ENCODE results near the gene TP53AIP1.

TP53AIP1 gene

DNA sequence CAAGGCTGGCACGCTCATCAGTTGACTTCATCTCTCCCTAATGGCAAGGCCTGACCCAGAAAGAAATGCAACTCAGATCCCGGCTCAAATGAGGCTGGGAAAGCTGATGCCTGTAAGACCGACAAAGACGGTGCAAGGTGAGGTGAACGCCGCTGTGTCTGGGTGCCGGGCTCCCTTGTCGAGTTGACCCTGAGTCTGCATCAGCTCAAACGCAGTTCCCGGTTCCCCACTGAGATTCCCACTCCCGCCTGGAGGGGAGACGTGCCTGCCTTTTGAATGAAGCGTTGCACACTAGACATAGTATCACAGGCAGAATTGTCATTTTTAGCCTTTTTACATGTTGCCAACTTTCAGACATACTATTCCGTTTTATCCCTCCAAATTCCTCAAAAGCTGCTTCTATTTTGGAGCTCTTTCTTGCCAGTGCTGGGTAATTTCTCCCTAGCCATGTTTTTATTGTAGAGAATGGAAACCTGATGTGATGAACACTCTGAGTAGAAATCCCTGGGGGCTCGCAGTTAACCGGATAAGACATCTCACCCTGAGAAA lies 831 bp upstream of the TP53AIP1 start:
- no peak for DNase-seq (ENCODE audit: low read depth)
- TF ChIP-seq, protein P1, sequence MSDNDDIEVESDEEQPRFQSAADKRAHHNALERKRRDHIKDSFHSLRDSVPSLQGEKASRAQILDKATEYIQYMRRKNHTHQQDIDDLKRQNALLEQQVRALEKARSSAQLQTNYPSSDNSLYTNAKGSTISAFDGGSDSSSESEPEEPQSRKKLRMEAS (IDR thresholded peaks at IDR 0.05; ENCODE audit: low read depth, low read length) = no peak
- TF ChIP-seq MYC (IDR thresholded peaks at IDR 0.05; ENCODE audit: low read depth, low read length) (no peak), POLR2A (IDR thresholded peaks at IDR 0.05; ENCODE audit: extremely low read depth, insufficient read length) (no peak)
- TF ChIP-seq, protein P2, sequence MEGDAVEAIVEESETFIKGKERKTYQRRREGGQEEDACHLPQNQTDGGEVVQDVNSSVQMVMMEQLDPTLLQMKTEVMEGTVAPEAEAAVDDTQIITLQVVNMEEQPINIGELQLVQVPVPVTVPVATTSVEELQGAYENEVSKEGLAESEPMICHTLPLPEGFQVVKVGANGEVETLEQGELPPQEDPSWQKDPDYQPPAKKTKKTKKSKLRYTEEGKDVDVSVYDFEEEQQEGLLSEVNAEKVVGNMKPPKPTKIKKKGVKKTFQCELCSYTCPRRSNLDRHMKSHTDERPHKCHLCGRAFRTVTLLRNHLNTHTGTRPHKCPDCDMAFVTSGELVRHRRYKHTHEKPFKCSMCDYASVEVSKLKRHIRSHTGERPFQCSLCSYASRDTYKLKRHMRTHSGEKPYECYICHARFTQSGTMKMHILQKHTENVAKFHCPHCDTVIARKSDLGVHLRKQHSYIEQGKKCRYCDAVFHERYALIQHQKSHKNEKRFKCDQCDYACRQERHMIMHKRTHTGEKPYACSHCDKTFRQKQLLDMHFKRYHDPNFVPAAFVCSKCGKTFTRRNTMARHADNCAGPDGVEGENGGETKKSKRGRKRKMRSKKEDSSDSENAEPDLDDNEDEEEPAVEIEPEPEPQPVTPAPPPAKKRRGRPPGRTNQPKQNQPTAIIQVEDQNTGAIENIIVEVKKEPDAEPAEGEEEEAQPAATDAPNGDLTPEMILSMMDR (IDR thresholded peaks at IDR 0.05; ENCODE audit: low read depth, low read length) = no peak

DNA sequence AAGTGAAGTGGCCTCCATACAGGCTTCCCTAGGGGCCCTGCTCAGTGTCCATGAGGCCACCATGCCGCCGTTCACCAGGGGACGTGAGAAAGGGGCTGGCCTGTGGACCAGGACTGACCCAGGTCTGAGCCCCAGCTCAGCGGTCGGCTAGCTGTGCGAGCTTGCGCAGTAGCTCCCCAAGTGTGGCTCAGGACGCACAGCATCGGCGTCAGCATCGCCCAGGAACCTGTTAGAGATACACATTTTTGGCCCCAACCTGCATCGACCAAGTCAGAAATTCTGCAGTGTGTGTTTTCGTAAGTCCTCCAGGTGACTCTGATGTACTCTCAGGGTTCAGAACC lies 429 bp downstream of the TP53AIP1 start:
- no peak for TF ChIP-seq POLR2A (IDR thresholded peaks at IDR 0.05; ENCODE audit: extremely low read depth, insufficient read length)
- no peak for TF ChIP-seq MYC (IDR thresholded peaks at IDR 0.05; ENCODE audit: low read depth, low read length)
- TF ChIP-seq, protein P2 (IDR thresholded peaks at IDR 0.05; ENCODE audit: low read depth, low read length) = no peak
- TF ChIP-seq, protein P1 (IDR thresholded peaks at IDR 0.05; ENCODE audit: low read depth, low read length) = no peak

More for the DNA sequence above, 831 bp upstream of the TP53AIP1 start:
- no peak overlapping the region for H3K4me3 ChIP-seq (ENCODE audit: low read depth, low read length)

DNA sequence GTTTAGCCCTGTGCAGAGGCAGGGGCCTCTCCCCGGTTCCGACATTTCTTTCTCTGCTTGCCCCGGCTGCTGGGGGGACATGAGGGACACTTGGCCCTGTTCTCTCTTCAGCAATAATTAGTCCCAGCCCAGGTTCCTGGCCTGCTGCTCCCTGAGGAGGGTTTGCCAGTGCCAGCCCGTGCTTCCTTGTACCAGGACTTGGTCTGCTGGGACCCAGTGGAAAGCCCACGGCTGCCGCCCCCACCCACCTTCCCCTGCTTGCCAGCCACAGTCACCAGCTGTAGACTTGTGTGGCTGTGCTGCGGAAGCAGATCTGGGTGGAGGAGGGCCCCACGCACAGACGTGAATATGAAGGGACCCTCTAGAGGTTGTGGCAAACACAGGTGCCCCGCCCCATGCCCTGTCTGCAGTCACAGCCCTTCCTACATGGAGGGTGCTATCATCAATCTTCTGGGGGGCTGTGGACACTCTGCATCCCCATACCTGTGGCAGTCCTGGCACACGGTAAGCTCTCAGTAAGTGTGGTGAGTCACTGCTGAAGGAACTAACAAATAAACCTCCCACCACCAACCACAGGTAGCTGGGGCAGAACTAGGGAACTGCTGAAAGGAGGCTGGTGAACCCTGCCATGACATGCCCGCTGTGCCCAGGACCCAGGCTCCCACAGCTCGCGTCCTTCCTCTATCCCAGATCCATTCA lies 949 bp downstream of the TP53AIP1 start:
- no peak for DNase-seq (ENCODE audit: low read depth)
- H3K4me3 ChIP-seq (ENCODE audit: low read depth, low read length) = no peak overlapping the region
- TF ChIP-seq MYC (IDR thresholded peaks at IDR 0.05; ENCODE audit: low read depth, low read length) (no peak), POLR2A (IDR thresholded peaks at IDR 0.05; ENCODE audit: extremely low read depth, insufficient read length) (no peak)
- TF ChIP-seq, protein P2 (IDR thresholded peaks at IDR 0.05; ENCODE audit: low read depth, low read length) = no peak
- TF ChIP-seq, protein P1 (IDR thresholded peaks at IDR 0.05; ENCODE audit: low read depth, low read length) = no peak

More for the DNA sequence above, 429 bp downstream of the TP53AIP1 start:
- no peak overlapping the region for H3K4me3 ChIP-seq (ENCODE audit: low read depth, low read length)
- DNase-seq (ENCODE audit: low read depth) = no peak

DNA sequence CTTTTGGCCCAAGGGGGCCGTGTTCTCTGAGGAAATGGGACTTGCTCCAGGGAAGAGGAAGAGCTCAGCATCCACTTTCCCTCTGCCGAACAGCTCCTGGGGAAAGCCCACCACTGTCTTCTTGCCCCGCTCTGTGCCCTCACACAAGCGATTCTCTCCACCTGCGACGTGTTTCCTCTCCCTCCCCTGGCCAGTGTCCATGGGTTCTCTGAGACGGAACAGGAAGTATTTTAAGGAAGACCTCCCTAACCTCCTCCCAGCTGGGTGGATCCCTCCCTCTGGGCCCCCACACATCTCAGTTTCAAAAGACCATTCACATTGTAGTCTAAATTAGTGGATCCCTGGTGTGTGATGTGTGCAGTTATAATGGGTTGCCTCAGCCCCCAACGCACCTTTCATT lies 1.6 kb downstream of the TP53AIP1 start:
- TF ChIP-seq, protein P2 (IDR thresholded peaks at IDR 0.05; ENCODE audit: low read depth, low read length) = no peak
- TF ChIP-seq MYC (IDR thresholded peaks at IDR 0.05; ENCODE audit: low read depth, low read length) = no peak
- no peak for DNase-seq (ENCODE audit: low read depth)
- no peak overlapping the region for H3K4me3 ChIP-seq (ENCODE audit: low read depth, low read length)

DNA sequence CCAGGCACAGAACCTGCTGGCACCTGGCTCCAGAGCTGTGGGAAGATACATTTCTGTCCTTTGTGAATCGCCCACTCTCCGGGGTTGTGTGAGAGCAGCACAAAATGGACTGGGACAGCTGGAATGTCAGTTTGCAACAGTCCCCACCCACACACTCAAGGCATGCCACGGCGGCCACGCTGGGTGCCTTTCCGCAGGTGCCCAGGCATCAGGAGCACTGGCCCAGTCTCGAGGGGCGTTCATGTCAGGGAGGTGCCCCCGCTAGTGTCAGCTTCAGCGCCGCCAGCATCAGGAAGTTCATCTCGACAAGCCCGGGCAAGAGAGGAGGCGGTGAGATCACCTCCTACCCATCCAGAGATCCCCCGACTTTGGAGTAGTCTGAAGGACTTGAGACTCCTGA lies 2.1 kb downstream of the TP53AIP1 start:
- H3K4me3 ChIP-seq (ENCODE audit: low read depth, low read length) = no peak overlapping the region
- TF ChIP-seq, protein P2 (IDR thresholded peaks at IDR 0.05; ENCODE audit: low read depth, low read length) = no peak
- no peak for TF ChIP-seq MYC (IDR thresholded peaks at IDR 0.05; ENCODE audit: low read depth, low read length)
- TF ChIP-seq, protein P1 (IDR thresholded peaks at IDR 0.05; ENCODE audit: low read depth, low read length) = no peak
- TF ChIP-seq POLR2A (IDR thresholded peaks at IDR 0.05; ENCODE audit: extremely low read depth, insufficient read length) = no peak
- no peak for DNase-seq (ENCODE audit: low read depth)
